Measurements from ENCODE around the gene GPI. TPM values are rescaled to one million over a fixed set of nuclear protein-coding genes. Genes with fewer than 3 reads are reported as not detected.
A peak's percentile ranks its signal among the peaks of the same experiment; 100 is the strongest.

GPI gene
- total RNA-seq, 4 donors from 2014 or later, result 191 to 292 (median 234) TPM

GRCh38 chr19:34359954-34360315, 5.1 kb upstream of the GPI start:
- Histone ChIP-seq H3K27me3 (no peaks in the 10 kb centered on the region), H3K4me3 (peak overlapping the region in 3 of 4 donors; percentile 30 to 52 (median 52)), H3K36me3 (peaks cover 0 to 6% (median 0%) of the 10 kb centered on the region in 3 donors), H3K27ac (peak overlapping the region; percentile 54 to 89 (median 81)), H3K9me3 (no peaks in the 10 kb centered on the region), H3K4me1 (peaks cover 0 to 9% (median 3%) of the 10 kb centered on the region in 4 donors)
- TF ChIP-seq CTCF (IDR thresholded peaks at IDR 0.05) (no peak), POLR2A (IDR thresholded peaks at IDR 0.05) (no peak)
- no peak for DNase-seq

GRCh38 chr19:34360354-34360909, 4.6 kb upstream of the GPI start:
- peak overlapping the region in 1 of 4 donors; percentile 81 for H3K27ac ChIP-seq
- no peak for TF ChIP-seq CTCF (IDR thresholded peaks at IDR 0.05)
- no peak for TF ChIP-seq POLR2A (IDR thresholded peaks at IDR 0.05)

GRCh38 chr19:34362679-34363069, 2.3 kb upstream of the GPI start:
- Histone ChIP-seq H3K9me3 (no peaks in the 10 kb centered on the region), H3K36me3 (peaks cover 0 to 11% (median 0%) of the 10 kb centered on the region in 3 donors), H3K4me1 (peaks cover 0 to 26% (median 11%) of the 10 kb centered on the region in 4 donors), H3K27ac (no peak overlapping the region), H3K27me3 (no peaks in the 10 kb centered on the region), H3K4me3 (no peak overlapping the region)
- TF ChIP-seq POLR2A (IDR thresholded peaks at IDR 0.05) (no peak), CTCF (IDR thresholded peaks at IDR 0.05) (no peak)
- no peak for DNase-seq

More at GRCh38 chr19:34360354-34360909, 4.6 kb upstream of the GPI start:
- peaks cover 0 to under 1% (median 0%) of the 10 kb centered on the region in 3 donors for H3K36me3 ChIP-seq
- DNase-seq, result no peak
- peaks cover 0 to 9% (median 3%) of the 10 kb centered on the region in 4 donors for H3K4me1 ChIP-seq
- H3K9me3 ChIP-seq, result no peaks in the 10 kb centered on the region
- H3K27me3 ChIP-seq, result no peaks in the 10 kb centered on the region
- no peak overlapping the region for H3K4me3 ChIP-seq

GRCh38 chr19:34363094-34363493, 1.9 kb upstream of the GPI start:
- no peaks in the 10 kb centered on the region for H3K9me3 ChIP-seq
- TF ChIP-seq POLR2A (IDR thresholded peaks at IDR 0.05), result no peak
- no peak for TF ChIP-seq CTCF (IDR thresholded peaks at IDR 0.05)

GRCh38 chr19:34363930-34364329, 1.1 kb upstream of the GPI start:
- Histone ChIP-seq H3K9me3 (no peaks in the 10 kb centered on the region), H3K4me3 (no peak overlapping the region), H3K36me3 (peaks cover 0 to 24% (median 0%) of the 10 kb centered on the region in 3 donors), H3K4me1 (peaks cover 0 to 27% (median 8%) of the 10 kb centered on the region in 4 donors), H3K27me3 (no peaks in the 10 kb centered on the region), H3K27ac (no peak overlapping the region)
- no peak for TF ChIP-seq POLR2A (IDR thresholded peaks at IDR 0.05)
- no peak for TF ChIP-seq CTCF (IDR thresholded peaks at IDR 0.05)
- DNase-seq, result no peak

More at GRCh38 chr19:34363094-34363493, 1.9 kb upstream of the GPI start:
- H3K27ac ChIP-seq, result no peak overlapping the region
- H3K27me3 ChIP-seq, result no peaks in the 10 kb centered on the region
- peaks cover 0 to 30% (median 11%) of the 10 kb centered on the region in 4 donors for H3K4me1 ChIP-seq
- H3K36me3 ChIP-seq, result peaks cover 0 to 15% (median 0%) of the 10 kb centered on the region in 3 donors
- H3K4me3 ChIP-seq, result no peak overlapping the region
- DNase-seq, result no peak
